H1 (cell line): Measurements from ENCODE around the gene ENDOV. TPM values are rescaled to one million over a fixed set of nuclear protein-coding genes. Genes with fewer than 3 reads are reported as not detected.

Source experiments
- ASH2L ChIP-seq: fragments of 200-600, 300-600 bp; sonication (generic); IDR thresholded peaks from one replicate; pipeline ENCODE4 v1.7.1; 2017; ENCODE audit warnings: low read length
- BACH1 ChIP-seq: IDR thresholded peaks from 2 replicates; pipeline ENCODE4 v1.6.1; 2012; ENCODE audit warnings: low read length, improper control_type of control experiment
- EGR1 ChIP-seq: IDR thresholded peaks from 2 replicates; pipeline ENCODE4 v1.6.1; 2011; ENCODE audit warnings: low read depth, low read length, borderline replicate concordance
- KDM5A ChIP-seq: fragments of 200-600 bp; IDR thresholded peaks from 2 replicates; pipeline ENCODE4 v1.7.1; 2012; ENCODE audit warnings: mild to moderate bottlenecking, low read length, inconsistent platforms, mixed read lengths
- SUZ12 ChIP-seq: fragments of 200-600 bp; sonication (generic); IDR thresholded peaks from 2 replicates; pipeline ENCODE4 v1.6.1; 2012; ENCODE audit warnings: mild to moderate bottlenecking, inconsistent platforms, low read length, moderate library complexity, mixed read lengths
- TBP ChIP-seq: IDR thresholded peaks from 2 replicates; pipeline ENCODE4 v1.6.1; 2011; ENCODE audit warnings: low read depth, low read length, improper control_type of control experiment
- polyA plus RNA-seq, 7 experiments: library from polyadenylated mRNA; depleted of rRNA in 3 of 7; stranded (reverse) in 5 of 7; unstranded in 2 of 7; fragments of >200 nt in 5 of 7; fragments of 200-250 nt in 2 of 7; gene quantifications; 1 replicate in 5 of 7; 2 replicates in 1 of 7; 4 replicates in 1 of 7; pipeline versions ENCODE4 v1.2.1 to v1.2.3, GENCODE V29; 2011 to 2013; ENCODE audit warnings: missing spikeins in 2 of 7, mixed read lengths in 2 of 7
- total RNA-seq: library from RNA; stranded (reverse); fragmentation: NEBNext Ultra II Directional; extraction: Animal tissue kit (Norgen Biotek cat#: 25700); gene quantifications from 2 replicates; pipeline ENCODE4 v1.2.1, GENCODE V29; 2021
- TF ChIP-seq, protein P1 (sequence below), 3 experiments: IDR thresholded peaks; 1 replicate in 2 of 3; 2 replicates in 1 of 3; pipeline versions ENCODE4 v1.5.1 to v1.6.1; 2011; ENCODE audit warnings: low read length in 3 of 3, mild to moderate bottlenecking in 3 of 3, inconsistent platforms in 2 of 3, low read depth in 1 of 3, moderate library complexity in 1 of 3; ENCODE audit not compliant: insufficient read depth in 1 of 3; ENCODE audit errors: control extremely low read depth in 1 of 3

ENDOV gene
- total and polyA plus RNA-seq, 2 of the 8 experiments (the other 6 are each of a cell fraction or from before 2014, with no cell fraction given): 10.6 to 13.3 TPM

DNA sequence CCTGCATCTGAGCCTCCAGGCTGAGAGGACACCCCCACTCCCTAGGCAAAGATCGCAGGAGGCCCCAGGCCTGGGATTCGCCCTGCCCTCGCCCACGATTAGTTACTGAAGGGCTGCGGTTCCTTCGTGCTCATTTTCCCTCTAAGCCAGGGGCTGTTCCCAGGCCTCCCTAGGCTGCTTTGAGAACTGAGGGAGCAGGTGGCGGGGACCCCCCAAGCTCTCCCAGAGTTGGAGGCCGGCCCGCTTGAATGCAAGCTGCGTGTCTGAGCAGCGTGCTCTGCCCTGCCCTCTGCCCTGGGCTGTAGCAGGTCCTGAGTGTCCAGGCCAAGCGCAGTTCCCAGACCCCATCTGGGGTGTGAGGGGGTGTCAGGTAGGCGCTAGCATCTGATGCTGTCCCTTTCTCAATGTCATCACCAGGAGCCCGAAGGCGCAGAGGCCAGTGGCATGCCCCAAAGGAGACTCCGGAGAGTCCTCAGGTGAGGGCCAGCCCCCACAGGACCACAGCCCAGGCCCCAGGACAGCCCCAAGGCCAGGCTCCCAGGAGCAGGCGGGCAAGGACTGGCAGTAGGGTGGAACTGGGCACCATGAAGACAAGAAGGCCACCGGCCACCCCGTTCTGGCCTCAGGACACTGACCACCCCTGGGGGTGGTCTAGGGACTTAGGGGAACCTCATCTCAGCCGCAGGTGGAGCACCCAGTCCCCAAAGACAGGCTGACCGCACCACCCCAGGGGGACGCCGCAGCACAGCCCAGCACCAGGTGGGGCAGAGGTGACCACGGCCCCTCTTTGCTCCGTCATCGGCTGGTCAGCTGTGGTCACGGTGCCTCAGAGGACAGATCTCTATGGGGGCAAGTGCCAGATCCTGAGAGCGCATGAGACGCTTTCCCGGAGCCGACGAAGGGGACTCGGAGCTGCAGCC, 14.6 kb downstream of the ENDOV start (continued):
- no peak for TF ChIP-seq TBP
- TF ChIP-seq, protein P1, sequence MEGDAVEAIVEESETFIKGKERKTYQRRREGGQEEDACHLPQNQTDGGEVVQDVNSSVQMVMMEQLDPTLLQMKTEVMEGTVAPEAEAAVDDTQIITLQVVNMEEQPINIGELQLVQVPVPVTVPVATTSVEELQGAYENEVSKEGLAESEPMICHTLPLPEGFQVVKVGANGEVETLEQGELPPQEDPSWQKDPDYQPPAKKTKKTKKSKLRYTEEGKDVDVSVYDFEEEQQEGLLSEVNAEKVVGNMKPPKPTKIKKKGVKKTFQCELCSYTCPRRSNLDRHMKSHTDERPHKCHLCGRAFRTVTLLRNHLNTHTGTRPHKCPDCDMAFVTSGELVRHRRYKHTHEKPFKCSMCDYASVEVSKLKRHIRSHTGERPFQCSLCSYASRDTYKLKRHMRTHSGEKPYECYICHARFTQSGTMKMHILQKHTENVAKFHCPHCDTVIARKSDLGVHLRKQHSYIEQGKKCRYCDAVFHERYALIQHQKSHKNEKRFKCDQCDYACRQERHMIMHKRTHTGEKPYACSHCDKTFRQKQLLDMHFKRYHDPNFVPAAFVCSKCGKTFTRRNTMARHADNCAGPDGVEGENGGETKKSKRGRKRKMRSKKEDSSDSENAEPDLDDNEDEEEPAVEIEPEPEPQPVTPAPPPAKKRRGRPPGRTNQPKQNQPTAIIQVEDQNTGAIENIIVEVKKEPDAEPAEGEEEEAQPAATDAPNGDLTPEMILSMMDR (IDR thresholded peaks at IDR 0.05; ENCODE audit: control extremely low read depth in 1 of 3, insufficient read depth in 1 of 3, low read depth in 1 of 3, low read length in 3 of 3): no peak
- no peak for TF ChIP-seq BACH1
- TF ChIP-seq EGR1: no peak
- TF ChIP-seq SUZ12: no peak
- no peak for TF ChIP-seq ASH2L
- no peak for TF ChIP-seq KDM5A
